ENCODE data around the gene TSEN2. TPM values are rescaled to one million over a fixed set of nuclear protein-coding genes. Genes with fewer than 3 reads are reported as not detected.
"Not testable (repeated sequence)": the region's sequence is repeated elsewhere in the genome, so short reads cannot be mapped to it uniquely, and the experiment has no call there.

The TSEN2 gene
- total RNA-seq, 2 experiments from 2014 or later = 33.2 to 41.4 TPM

DNA sequence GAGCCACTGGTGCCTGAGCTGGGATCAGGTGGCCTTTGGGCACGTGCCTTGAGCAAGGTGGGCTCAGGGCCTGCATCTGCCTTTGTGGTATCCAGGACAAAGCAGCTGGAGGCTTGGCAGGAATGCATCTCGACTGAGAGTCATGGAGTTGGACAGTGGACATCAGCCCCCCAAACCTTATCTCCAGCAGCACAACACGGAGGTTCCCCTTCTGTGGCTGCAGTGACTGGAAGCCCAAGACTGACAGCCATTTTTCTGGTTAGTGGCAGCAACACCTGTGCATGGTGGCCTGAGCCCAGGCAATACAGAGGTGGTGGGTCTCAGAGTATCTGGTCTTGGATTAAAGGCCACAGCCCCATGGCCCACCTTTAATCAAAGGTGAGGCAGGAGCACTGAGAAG lies 27.8 kb upstream of the TSEN2 start:
- H4K20me1 ChIP-seq (ENCODE audit: insufficient read depth, low read length) = no peaks in the 10 kb centered on the region
- H2AFZ ChIP-seq (ENCODE audit: low read length) = no peak overlapping the region
- no peak overlapping the region for H3K4me2 ChIP-seq (ENCODE audit: low read length)
- DNase-seq (ENCODE audit: low spot score) = no peak
- ChIA-PET CTCF (ENCODE audit: unreplicated experiment) (no interaction called here), POLR2A (no interaction called here)
- TF ChIP-seq, protein P1, sequence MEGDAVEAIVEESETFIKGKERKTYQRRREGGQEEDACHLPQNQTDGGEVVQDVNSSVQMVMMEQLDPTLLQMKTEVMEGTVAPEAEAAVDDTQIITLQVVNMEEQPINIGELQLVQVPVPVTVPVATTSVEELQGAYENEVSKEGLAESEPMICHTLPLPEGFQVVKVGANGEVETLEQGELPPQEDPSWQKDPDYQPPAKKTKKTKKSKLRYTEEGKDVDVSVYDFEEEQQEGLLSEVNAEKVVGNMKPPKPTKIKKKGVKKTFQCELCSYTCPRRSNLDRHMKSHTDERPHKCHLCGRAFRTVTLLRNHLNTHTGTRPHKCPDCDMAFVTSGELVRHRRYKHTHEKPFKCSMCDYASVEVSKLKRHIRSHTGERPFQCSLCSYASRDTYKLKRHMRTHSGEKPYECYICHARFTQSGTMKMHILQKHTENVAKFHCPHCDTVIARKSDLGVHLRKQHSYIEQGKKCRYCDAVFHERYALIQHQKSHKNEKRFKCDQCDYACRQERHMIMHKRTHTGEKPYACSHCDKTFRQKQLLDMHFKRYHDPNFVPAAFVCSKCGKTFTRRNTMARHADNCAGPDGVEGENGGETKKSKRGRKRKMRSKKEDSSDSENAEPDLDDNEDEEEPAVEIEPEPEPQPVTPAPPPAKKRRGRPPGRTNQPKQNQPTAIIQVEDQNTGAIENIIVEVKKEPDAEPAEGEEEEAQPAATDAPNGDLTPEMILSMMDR (conservative IDR thresholded peaks at IDR 0.05; ENCODE audit: low read length) = no peak
- no peak for TF ChIP-seq EZH2phosphoT487 (IDR thresholded peaks at IDR 0.05; ENCODE audit: borderline replicate concordance, low read depth, low read length)
- H3K9me3 ChIP-seq (ENCODE audit: low read length) = no peaks in the 10 kb centered on the region
- no peaks in the 10 kb centered on the region for H3K36me3 ChIP-seq (ENCODE audit: insufficient read depth, low read length)
- H3K4me3 ChIP-seq (ENCODE audit: low read depth, low read length, poor library complexity, severe bottlenecking) = no peak overlapping the region
- intact Hi-C loops (cut with micrococcal nuclease; ENCODE audit: unreplicated experiment) = no loop called here
- no peaks in the 10 kb centered on the region for H3K4me1 ChIP-seq (ENCODE audit: insufficient read depth, low read length, poor library complexity, severe bottlenecking)
- BruUV-seq (replicated peaks) = no TSS peak
- H3K9me2 ChIP-seq (ENCODE audit: insufficient read depth, low read length) = no peaks in the 10 kb centered on the region
- no peaks in the 10 kb centered on the region for H3K79me2 ChIP-seq (ENCODE audit: insufficient read depth, low read depth, low read length)
- H3K27ac ChIP-seq (ENCODE audit: low read depth, low read length, poor library complexity, severe bottlenecking) = no peak overlapping the region

DNA sequence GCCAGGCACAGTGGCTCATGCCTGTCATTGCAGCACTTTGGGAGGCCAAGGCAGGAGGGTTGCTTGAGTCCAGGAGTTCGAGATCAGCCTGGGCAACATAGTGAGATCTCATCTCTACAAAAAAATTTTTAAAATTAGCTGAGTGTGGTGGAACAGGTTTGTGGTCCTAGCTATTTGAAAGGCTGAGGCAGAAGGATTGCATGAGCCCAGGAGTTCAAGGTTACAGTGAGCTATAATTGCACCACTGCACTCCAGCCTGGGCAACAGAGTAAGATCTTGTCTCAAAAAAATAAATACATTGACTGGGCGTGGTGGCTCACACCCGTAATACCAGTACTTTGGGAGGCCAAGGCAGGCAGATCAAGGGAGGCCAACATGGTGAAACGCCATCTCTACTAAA lies 26.9 kb upstream of the TSEN2 start:
- H3K4me1 ChIP-seq (ENCODE audit: insufficient read depth, low read length, poor library complexity, severe bottlenecking); H3K27ac ChIP-seq (ENCODE audit: low read depth, low read length, poor library complexity, severe bottlenecking); H2AFZ ChIP-seq (ENCODE audit: low read length); H3K9me2 ChIP-seq (ENCODE audit: insufficient read depth, low read length); H3K79me2 ChIP-seq (ENCODE audit: insufficient read depth, low read depth, low read length); H3K9me3 ChIP-seq (ENCODE audit: low read length); H4K20me1 ChIP-seq (ENCODE audit: insufficient read depth, low read length); H3K4me3 ChIP-seq (ENCODE audit: low read depth, low read length, poor library complexity, severe bottlenecking); intact Hi-C loops (cut with micrococcal nuclease; ENCODE audit: unreplicated experiment); CTCF ChIA-PET (ENCODE audit: unreplicated experiment); H3K4me2 ChIP-seq (ENCODE audit: low read length); POLR2A ChIA-PET; H3K36me3 ChIP-seq (ENCODE audit: insufficient read depth, low read length); DNase-seq (ENCODE audit: low spot score); BruUV-seq (replicated peaks): not testable (repeated sequence)

DNA sequence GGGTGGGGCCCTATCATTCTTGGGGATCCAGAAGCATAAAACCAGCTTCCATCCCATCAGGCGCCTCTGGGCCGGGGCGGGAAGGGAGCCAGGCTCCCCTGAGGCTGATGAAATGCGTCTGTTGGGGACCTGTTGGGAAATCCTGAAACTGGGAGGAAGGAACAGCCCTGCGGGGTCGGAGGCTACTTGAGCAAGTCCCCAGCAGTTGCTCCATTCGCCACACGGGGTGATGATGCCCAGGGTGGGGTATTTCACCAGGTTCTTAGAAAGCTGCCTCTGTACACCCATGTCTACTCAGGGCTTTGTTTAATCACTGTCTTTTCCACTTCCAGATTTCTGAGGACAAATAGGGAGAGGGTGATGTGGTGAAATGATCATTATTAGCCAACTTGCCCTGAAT lies 25.4 kb upstream of the TSEN2 start:
- H3K36me3 ChIP-seq (ENCODE audit: insufficient read depth, low read length) = no peaks in the 10 kb centered on the region
- H3K4me2 ChIP-seq (ENCODE audit: low read length) = no peak overlapping the region
- H3K9me2 ChIP-seq (ENCODE audit: insufficient read depth, low read length) = no peaks in the 10 kb centered on the region
- H3K9me3 ChIP-seq (ENCODE audit: low read length) = no peaks in the 10 kb centered on the region
- no peak overlapping the region for H3K27ac ChIP-seq (ENCODE audit: low read depth, low read length, poor library complexity, severe bottlenecking)
- no peaks in the 10 kb centered on the region for H3K79me2 ChIP-seq (ENCODE audit: insufficient read depth, low read depth, low read length)
- DNase-seq (ENCODE audit: low spot score) = no peak
- CTCF ChIA-PET (ENCODE audit: unreplicated experiment) = no interaction called here
- no peaks in the 10 kb centered on the region for H4K20me1 ChIP-seq (ENCODE audit: insufficient read depth, low read length)
- intact Hi-C loops (cut with micrococcal nuclease; ENCODE audit: unreplicated experiment) = no loop called here
- POLR2A ChIA-PET = interaction anchor here (0.6 to 0.7 kb wide), 2 partner anchors 26 to 189 kb away, joined by 3 to 4 read pairs; partner anchors contain the start of gene TSEN2
- H3K4me1 ChIP-seq (ENCODE audit: insufficient read depth, low read length, poor library complexity, severe bottlenecking) = no peaks in the 10 kb centered on the region
- TF ChIP-seq, protein P1 (conservative IDR thresholded peaks at IDR 0.05; ENCODE audit: low read length) = no peak
- TF ChIP-seq EZH2phosphoT487 (IDR thresholded peaks at IDR 0.05; ENCODE audit: borderline replicate concordance, low read depth, low read length) = no peak
- BruUV-seq (replicated peaks) = no TSS peak
- H2AFZ ChIP-seq (ENCODE audit: low read length) = no peak overlapping the region
- H3K4me3 ChIP-seq (ENCODE audit: low read depth, low read length, poor library complexity, severe bottlenecking) = no peak overlapping the region
